Measurements from ENCODE around the gene SLITRK1. TPM values are rescaled to one million over a fixed set of nuclear protein-coding genes. Genes with fewer than 3 reads are reported as not detected.

The SLITRK1 gene
- polyA plus RNA-seq, 3 donors from 2014 or later, result not detected

DNA sequence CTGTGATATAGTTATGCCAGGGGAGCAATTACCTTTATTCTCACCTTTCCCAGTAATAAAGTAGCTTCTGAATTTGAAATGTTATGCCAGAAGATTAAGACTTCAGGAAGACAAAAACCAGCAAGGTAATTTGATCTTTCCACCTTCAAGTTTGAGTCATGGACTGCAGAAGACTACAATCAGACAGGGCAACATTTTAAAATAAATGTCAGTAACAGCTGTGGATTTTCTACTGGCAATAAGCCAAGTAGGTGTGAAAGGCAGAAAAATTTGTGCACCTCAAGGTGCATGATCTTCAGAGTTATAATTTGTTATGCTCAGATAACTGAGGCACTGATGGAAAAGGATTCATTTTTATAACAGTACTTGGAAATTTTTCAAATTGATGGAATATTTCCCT is 54.9 kb downstream of the SLITRK1 start:
- Mint-ChIP-seq H3K27me3 (ENCODE audit: low read depth in 3 of 3) (no peaks in the 10 kb centered on the region), H3K27ac (no peak overlapping the region), H3K36me3 (no peaks in the 10 kb centered on the region), H3K4me1 (no peaks in the 10 kb centered on the region), H3K9me3 (peaks cover 0 to 32% (median 8%) of the 10 kb centered on the region in 6 donors), H3K4me3 (no peak overlapping the region)
- DNase-seq, result no peak

Measured in immature natural killer cell (primary cell).